ENCODE measurements around the gene ADNP. TPM values are rescaled to one million over a fixed set of nuclear protein-coding genes. Genes with fewer than 3 reads are reported as not detected.

The ADNP gene
- total and polyA plus RNA-seq, 2 experiments from 2014 or later: 95.0 to 106 TPM

GRCh38 chr20:50959543-50960126 is 28.4 kb upstream of the ADNP start:
- peaks cover 25% of the 10 kb centered on the region for H3K36me3 Mint-ChIP-seq (ENCODE audit: low read depth)
- DNase-seq (ENCODE audit: low spot score): no peak
- ATAC-seq: no peak
- H3K4me1 Mint-ChIP-seq: peaks cover 23% of the 10 kb centered on the region
- TF ChIP-seq ZNF331 (CRISPR knock-in tag; IDR thresholded peaks at IDR 0.05; ENCODE audit: low read depth) (no peak), EZH2 (IDR thresholded peaks at IDR 0.05; ENCODE audit: low read depth, unreplicated experiment) (no peak), REST (IDR thresholded peaks at IDR 0.05; ENCODE audit: unreplicated experiment) (no peak), EZH2phosphoT487 (IDR thresholded peaks at IDR 0.05; ENCODE audit: unreplicated experiment) (no peak)
- Histone ChIP-seq H3F3A (replicated peaks; ENCODE audit: low read depth) (no peaks in the 10 kb centered on the region), H3K27me3 (ENCODE audit: insufficient read depth) (no peaks in the 10 kb centered on the region), H2AFZ (no peak overlapping the region), H4K20me1 (replicated peaks; ENCODE audit: insufficient read depth) (peaks cover 29% of the 10 kb centered on the region), H3K9me2 (ENCODE audit: insufficient read depth) (no peaks in the 10 kb centered on the region), H3K36me3 (ENCODE audit: insufficient read depth) (peaks cover 5% of the 10 kb centered on the region; the same call in 1 of the 2 replicates), H3K27ac (ENCODE audit: low read depth) (no peak overlapping the region), H3K4me3 (peak overlapping the region; percentile 92), H3K79me2 (replicated peaks; ENCODE audit: insufficient read depth) (peaks cover 63% of the 10 kb centered on the region), H3K4me2 (peak overlapping the region; percentile 93), H3K4me1 (ENCODE audit: insufficient read depth) (peaks cover 20% of the 10 kb centered on the region; the same call in 1 of the 2 replicates)
- H3K4me3 Mint-ChIP-seq: peak overlapping the region; percentile 96
- H3K27ac Mint-ChIP-seq: peak overlapping the region; percentile 100
- H3K27me3 Mint-ChIP-seq (ENCODE audit: insufficient read depth, low read depth, poor library complexity): peaks cover 12% of the 10 kb centered on the region
- 0 out of 3 replicates have a peak, but pooled peaks cover 4% of the 10 kb centered on the region for H3K9me3 Mint-ChIP-seq

- Mint-ChIP-seq H3K4me3 (peak within 1 kb of the TSS; percentile 96), H3K27me3 (ENCODE audit: insufficient read depth, low read depth, poor library complexity) (peaks cover 12% of the 10 kb centered on the region), H3K27ac (peak within 1 kb of the TSS; percentile 100), H3K9me3 (0 out of 3 replicates have a peak, but pooled peaks cover 4% of the 10 kb centered on the region), H3K4me1 (peaks cover 23% of the 10 kb centered on the region), H3K36me3 (ENCODE audit: low read depth) (peaks cover 28% of the 10 kb centered on the region)
- peak within 1 kb of the TSS; percentile 93 for H3K4me2 ChIP-seq
- peak; percentile 77 for ATAC-seq
- peaks cover 13% of the 10 kb centered on the region for H3K36me3 ChIP-seq (ENCODE audit: insufficient read depth)
- no peaks in the 10 kb centered on the region for H3K9me2 ChIP-seq (ENCODE audit: insufficient read depth)
- H3K4me3 ChIP-seq: peak within 1 kb of the TSS; percentile 92
- DNase-seq (ENCODE audit: low spot score): peak; percentile 91
- H4K20me1 ChIP-seq (replicated peaks; ENCODE audit: insufficient read depth): peaks cover 36% of the 10 kb centered on the region
- peak within 1 kb of the TSS; percentile 26 for H3K27ac ChIP-seq (ENCODE audit: low read depth)
- peaks cover 20% of the 10 kb centered on the region; the same call in 1 of the 2 replicates for H3K4me1 ChIP-seq (ENCODE audit: insufficient read depth)
- peaks cover 71% of the 10 kb centered on the region for H3K79me2 ChIP-seq (replicated peaks; ENCODE audit: insufficient read depth)
- peak within 1 kb of the TSS; percentile 63; the same call in 1 of the 2 replicates for H2AFZ ChIP-seq
- H3F3A ChIP-seq (replicated peaks; ENCODE audit: low read depth): no peaks in the 10 kb centered on the region
- H3K27me3 ChIP-seq (ENCODE audit: insufficient read depth): no peaks in the 10 kb centered on the region
- TF ChIP-seq ZNF114 (CRISPR knock-in tag; IDR thresholded peaks at IDR 0.05): no peak
- TF ChIP-seq EZH2phosphoT487 (IDR thresholded peaks at IDR 0.05; ENCODE audit: unreplicated experiment): no peak
- TF ChIP-seq ZNF331 (CRISPR knock-in tag; IDR thresholded peaks at IDR 0.05; ENCODE audit: low read depth): no peak
- TF ChIP-seq ETS1 (IDR thresholded peaks at IDR 0.05): peak; percentile 7; the same call in 1 of the 2 replicates
- TF ChIP-seq REST (IDR thresholded peaks at IDR 0.05; ENCODE audit: unreplicated experiment): no peak
- TF ChIP-seq EZH2 (IDR thresholded peaks at IDR 0.05; ENCODE audit: low read depth, unreplicated experiment): no peak
- no peak for TF ChIP-seq CREB1 (CRISPR knock-in tag; IDR thresholded peaks at IDR 0.05; ENCODE audit: low read depth)
- TF ChIP-seq JUNB (IDR thresholded peaks at IDR 0.05; ENCODE audit: unreplicated experiment): no peak
- no peak for TF ChIP-seq CTCF (conservative IDR thresholded peaks at IDR 0.05; ENCODE audit: low read depth in 2 of 2)
- no peak for TF ChIP-seq NANOG (IDR thresholded peaks at IDR 0.05; ENCODE audit: borderline replicate concordance)
Observed at GRCh38 chr20:50958615-50959542, 27.6 kb upstream of the ADNP start, which contains the start of gene MOCS3. Gene MOCS3 (plus strand): TSS chr20:50958818. CDS start chr20:50958843, 25 bp downstream.
